HepG2 (cell line): ENCODE measurements around the gene KDM8. TPM values are rescaled to one million over a fixed set of nuclear protein-coding genes. Genes with fewer than 3 reads are reported as not detected.

Experiments
- EP300 ChIP-seq, 3 experiments: sonication (generic) in 1 of 3; formaldehyde crosslinking in 1 of 3; IDR thresholded peaks; 2 replicates each; pipeline versions ENCODE4 v1.5.1 to v1.6.1; 2011 to 2020; ENCODE audit warnings: low read depth in 2 of 3, low read length in 2 of 3, borderline replicate concordance in 1 of 3, improper control_type of control experiment in 1 of 3, mild to moderate bottlenecking in 1 of 3, missing genetic modification reagents in 1 of 3, moderate library complexity in 1 of 3
- FOXC1 ChIP-seq: sonication (generic); formaldehyde crosslinking; IDR thresholded peaks from 2 replicates; pipeline ENCODE4 v1.8.0; 2022; ENCODE audit warnings: mild to moderate bottlenecking, missing genetic modification reagents, borderline replicate concordance
- HES4 ChIP-seq: sonication (generic); formaldehyde crosslinking; IDR thresholded peaks from 2 replicates; pipeline ENCODE4 v1.9.0; 2021; ENCODE audit warnings: mild to moderate bottlenecking, missing genetic modification reagents, borderline replicate concordance
- KIAA2018 ChIP-seq: sonication (generic); formaldehyde crosslinking; IDR thresholded peaks from 2 replicates; pipeline ENCODE4 v1.5.0; 2020; ENCODE audit warnings: mild to moderate bottlenecking, missing genetic modification reagents, borderline replicate concordance
- NR3C1 ChIP-seq: sonication (generic); formaldehyde crosslinking; IDR thresholded peaks from 2 replicates; pipeline ENCODE4 v1.4.0; 2020; ENCODE audit warnings: missing genetic modification reagents
- NRL ChIP-seq: sonication (generic); formaldehyde crosslinking; IDR thresholded peaks from 2 replicates; pipeline ENCODE4 v1.5.0; 2020; ENCODE audit warnings: missing genetic modification reagents, mild to moderate bottlenecking, moderate library complexity, borderline replicate concordance
- SAP130 ChIP-seq: IDR thresholded peaks from 2 replicates; pipeline ENCODE4 v1.6.1; 2016; ENCODE audit warnings: low read depth
- SKI ChIP-seq: fragments of 450-650 bp; IDR thresholded peaks from one replicate; pipeline ENCODE4 v1.6.1; 2018; ENCODE audit warnings: mild to moderate bottlenecking; ENCODE audit not compliant: partially characterized antibody
- TP53 ChIP-seq: sonication (generic); formaldehyde crosslinking; conservative IDR thresholded peaks from 2 replicates; pipeline ENCODE4 v1.4.0; 2020; ENCODE audit warnings: missing genetic modification reagents
- ZBTB1 ChIP-seq: sonication (generic); formaldehyde crosslinking; IDR thresholded peaks from 2 replicates; pipeline ENCODE4 v1.4.0; 2020; ENCODE audit warnings: missing genetic modification reagents, borderline replicate concordance
- ZNF10 ChIP-seq: sonication (generic); formaldehyde crosslinking; IDR thresholded peaks from 2 replicates; pipeline ENCODE4 v1.4.0; 2020; ENCODE audit warnings: mild to moderate bottlenecking, low read depth, missing genetic modification reagents, borderline replicate concordance
- ZNF501 ChIP-seq: sonication (generic); formaldehyde crosslinking; IDR thresholded peaks from 2 replicates; pipeline ENCODE4 v1.5.1; 2020; ENCODE audit warnings: mild to moderate bottlenecking, moderate library complexity, missing genetic modification reagents
- ZNF598 ChIP-seq: sonication (generic); formaldehyde crosslinking; IDR thresholded peaks from 2 replicates; pipeline ENCODE4 v1.5.1; 2020; ENCODE audit warnings: mild to moderate bottlenecking, missing genetic modification reagents, borderline replicate concordance
- ZNF841 ChIP-seq: sonication (generic); formaldehyde crosslinking; IDR thresholded peaks from 2 replicates; pipeline ENCODE4 v1.8.1; 2023; ENCODE audit warnings: missing genetic modification reagents, borderline replicate concordance
- polyA plus RNA-seq, 8 experiments: library from polyadenylated mRNA; depleted of rRNA in 3 of 8; stranded (reverse) in 7 of 8; unstranded in 1 of 8; fragments of >200 nt; fragmentation: Illumina TruSeq in 4 of 8; extraction: Trizol in 4 of 8; gene quantifications; 2 replicates each; pipeline versions ENCODE4 v1.2.1 to v1.2.3, GENCODE V29; 2011 to 2016; ENCODE audit warnings: low read depth in 4 of 8, missing spikeins in 1 of 8, mixed read lengths in 1 of 8; ENCODE audit not compliant: insufficient read depth in 1 of 8
- total RNA-seq, 5 experiments: library from RNA; depleted of rRNA; stranded (reverse); fragments of >200 nt; fragmentation: Illumina TruSeq; extraction: Trizol; gene quantifications; 2 replicates each; pipeline ENCODE4 v1.2.3, GENCODE V29; 2016; ENCODE audit warnings: low read depth in 1 of 5

The KDM8 gene
- total and polyA plus RNA-seq, 2 of the 13 experiments (the other 11 are each of a cell fraction or from before 2014, with no cell fraction given) = 3.3 to 8.6 TPM

DNA sequence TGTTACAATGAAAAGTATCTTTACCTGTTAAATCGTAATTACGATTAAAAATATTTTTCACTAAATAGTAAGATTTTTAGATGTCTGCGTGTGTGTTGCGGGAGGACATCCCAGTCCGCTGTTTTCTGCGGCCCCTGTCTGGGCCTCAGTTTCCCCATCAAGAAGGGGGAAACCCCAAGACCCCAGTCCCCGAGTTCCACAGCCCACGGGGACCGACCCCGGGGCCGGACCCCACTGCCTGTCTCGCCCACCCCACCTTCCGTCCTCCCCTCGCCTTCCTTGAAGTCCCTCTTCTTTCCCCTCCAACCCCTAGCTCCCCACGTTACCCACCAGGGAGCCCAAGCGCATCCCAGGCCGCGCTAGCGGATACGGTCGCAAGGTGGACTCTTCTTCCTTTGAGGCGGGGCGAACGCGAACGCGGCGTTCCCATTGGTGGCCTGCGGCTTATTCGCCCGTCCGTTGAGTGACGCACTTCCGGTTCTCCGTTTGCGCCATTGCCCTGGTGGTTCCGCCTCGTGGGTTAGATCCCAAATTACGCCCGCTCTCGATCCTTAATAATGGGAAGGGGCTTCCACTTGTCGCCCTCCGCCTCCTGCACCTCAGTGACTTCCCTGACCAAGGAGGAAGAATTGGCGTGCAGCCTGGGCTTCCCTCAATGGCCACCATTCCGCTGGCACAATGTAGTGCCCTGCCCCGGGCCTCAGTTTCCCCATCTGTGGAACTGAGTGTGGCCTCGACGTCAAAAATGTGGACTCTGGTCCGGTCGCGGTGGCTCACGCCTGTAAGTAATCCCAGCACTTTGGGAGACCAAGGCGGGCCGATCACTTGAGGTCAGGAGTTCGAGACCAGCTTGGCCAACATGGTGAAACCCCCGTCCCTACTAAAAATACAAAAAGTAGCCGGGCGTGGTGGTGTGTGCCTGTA lies 65.3 kb downstream of the KDM8 start, which contains the start of gene NSMCE1 (continued):
- TF ChIP-seq EP300 (IDR thresholded peaks at IDR 0.05; ENCODE audit: low read depth in 2 of 2, low read length in 2 of 2) (no peak), EP300 (CRISPR knock-in tag; IDR thresholded peaks at IDR 0.05; ENCODE audit: borderline replicate concordance) (peak; percentile 37; the same call in 1 of the 2 replicates), ZNF10 (CRISPR knock-in tag) (no peak), KIAA2018 (CRISPR knock-in tag) (0 out of 2 replicates have a peak, but pooled peaks have one; percentile 77), NR3C1 (no peak), ZNF598 (CRISPR knock-in tag) (peak; percentile 54; the same call in 1 of the 2 replicates), FOXC1 (CRISPR knock-in tag) (peak; percentile 70; the same call in 1 of the 2 replicates), TP53 (CRISPR knock-in tag) (peak; percentile 76; the same call in 1 of the 2 replicates), HES4 (no peak; the same call in none of the 2 replicates), ZNF841 (CRISPR knock-in tag) (0 out of 2 replicates have a peak, but pooled peaks have one; percentile 34), ZBTB1 (CRISPR knock-in tag) (no peak), SAP130 (CRISPR knock-in tag) (peak; percentile 85), SKI (no peak), NRL (CRISPR knock-in tag) (peak; percentile 99), ZNF501 (CRISPR knock-in tag) (peak; percentile 73; the same call in 1 of the 2 replicates)
